ENCODE data around the gene IDH3G.

GRCh38 chrX:153763298-153763932 is 30.8 kb downstream of the IDH3G start:
- no peak for TF ChIP-seq CTCF (conservative IDR thresholded peaks at IDR 0.05; ENCODE audit: low read depth, low read length)
- TF ChIP-seq EZH2 (IDR thresholded peaks at IDR 0.05; ENCODE audit: borderline replicate concordance, low read depth, low read length, poor library complexity, severe bottlenecking), result no peak
